GM21367 (cell line): ENCODE data around the gene IL25.
"Not testable (repeated sequence)": the region's sequence is repeated elsewhere in the genome, so short reads cannot be mapped to it uniquely, and the experiment has no call there.

Experiments
- ATAC-seq: cut with Tn5 transposase; IDR thresholded peaks from one replicate; pipeline ENCODE4 v1.9.1; 2021; ENCODE audit not compliant: unreplicated experiment

IL25 gene

DNA sequence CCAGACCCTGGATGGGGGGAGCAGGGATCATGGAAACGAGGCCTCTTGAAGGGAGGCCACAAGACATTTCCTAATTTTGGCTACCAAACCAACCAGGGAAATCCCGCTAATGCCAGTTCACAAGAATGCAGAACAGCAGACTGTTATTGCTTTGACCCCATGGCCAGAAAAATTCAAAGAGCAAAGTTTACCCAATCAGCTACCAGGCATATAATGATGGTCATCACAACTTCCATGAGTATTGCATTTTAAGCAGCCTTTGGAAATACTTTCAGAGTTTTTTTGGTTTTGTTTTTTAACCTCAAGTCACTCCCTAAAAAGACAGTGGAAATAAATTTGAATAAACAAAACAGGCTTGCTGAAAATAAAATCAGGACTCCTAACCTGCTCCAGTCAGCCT lies at the start of gene IL25:
TSS of gene IL25 (plus strand) at position 301 of the 400 bp plus-strand sequence.
- ATAC-seq, result no peak

GRCh38 chr14:23323838-23324454 lies 48.7 kb upstream of the IL25 start:
- ATAC-seq, result no peak

DNA sequence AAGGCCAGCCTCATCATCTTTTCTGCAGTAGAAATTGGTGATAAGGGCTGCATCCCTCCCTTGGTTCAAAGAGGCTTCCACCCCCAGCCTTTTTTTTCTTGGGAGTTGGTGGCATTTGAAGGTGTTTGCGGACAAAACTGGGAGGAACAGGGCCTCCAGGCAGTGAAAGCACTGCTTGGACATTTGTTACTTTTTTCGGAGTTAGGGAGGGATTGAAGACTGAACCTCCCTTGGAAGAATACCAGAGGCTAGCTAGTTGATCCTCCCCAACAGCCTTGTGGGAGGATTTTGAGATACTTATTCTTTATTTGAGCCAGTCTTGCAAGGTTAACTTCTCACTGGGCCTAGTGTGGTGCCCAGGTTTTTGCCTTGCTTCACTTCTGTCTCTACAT lies 48.2 kb upstream of the IL25 start:
- ATAC-seq, result no peak

DNA sequence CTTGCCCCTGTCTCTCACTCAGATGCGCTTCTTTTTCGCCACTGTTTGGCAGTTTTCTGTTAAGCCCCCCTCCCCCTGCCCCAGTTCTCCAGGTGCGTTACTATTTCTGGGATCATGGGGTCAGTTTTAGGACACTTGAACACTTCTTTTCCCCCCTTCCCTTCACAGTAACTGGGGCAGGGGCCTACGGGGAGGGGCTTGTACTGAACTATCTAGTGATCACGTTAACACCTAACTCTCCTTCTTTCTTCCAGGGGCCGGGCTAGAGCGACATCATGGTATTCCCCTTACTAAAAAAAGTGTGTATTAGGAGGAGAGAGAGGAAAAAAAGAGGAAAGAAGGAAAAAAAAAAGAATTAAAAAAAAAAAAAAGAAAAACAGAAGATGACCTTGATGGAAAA lies 47.6 kb upstream of the IL25 start:
- ATAC-seq, result no peak

DNA sequence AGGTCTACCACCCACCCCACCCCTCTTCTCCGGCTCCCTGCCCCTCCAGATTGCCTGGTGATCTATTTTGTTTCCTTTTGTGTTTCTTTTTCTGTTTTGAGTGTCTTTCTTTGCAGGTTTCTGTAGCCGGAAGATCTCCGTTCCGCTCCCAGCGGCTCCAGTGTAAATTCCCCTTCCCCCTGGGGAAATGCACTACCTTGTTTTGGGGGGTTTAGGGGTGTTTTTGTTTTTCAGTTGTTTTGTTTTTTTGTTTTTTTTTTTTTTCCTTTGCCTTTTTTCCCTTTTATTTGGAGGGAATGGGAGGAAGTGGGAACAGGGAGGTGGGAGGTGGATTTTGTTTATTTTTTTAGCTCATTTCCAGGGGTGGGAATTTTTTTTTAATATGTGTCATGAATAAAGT lies 46.9 kb upstream of the IL25 start:
- ATAC-seq, result not testable (repeated sequence)

- no peak for ATAC-seq
Measured at GRCh38 chr14:23326491-23327332, 45.9 kb upstream of the IL25 start.

GRCh38 chr14:23327947-23328744 lies 44.5 kb upstream of the IL25 start:
- ATAC-seq, result no peak

DNA sequence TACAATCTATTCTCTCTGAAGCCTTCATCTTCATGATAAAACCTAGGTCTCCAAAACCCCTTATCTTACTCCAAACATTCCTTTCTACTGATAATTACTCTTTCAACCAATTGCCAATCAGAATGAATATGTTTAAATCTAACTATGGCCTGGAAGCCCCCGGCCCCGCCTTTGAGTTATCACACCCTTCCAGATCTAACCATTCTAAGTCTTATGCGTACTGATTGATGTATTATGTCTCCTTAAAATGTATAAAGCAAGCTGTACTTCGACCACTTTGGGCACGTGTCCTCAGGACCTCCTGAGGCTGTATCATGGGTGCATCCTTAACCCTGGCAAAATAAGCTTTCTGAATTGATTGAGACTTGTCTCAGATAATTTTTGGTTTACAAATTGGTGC lies 37.0 kb upstream of the IL25 start:
- ATAC-seq, result no peak

GRCh38 chr14:23339506-23340268 lies 32.9 kb upstream of the IL25 start:
- ATAC-seq, result no peak

GRCh38 chr14:23344481-23344880 lies 28.1 kb upstream of the IL25 start:
- no peak for ATAC-seq

DNA sequence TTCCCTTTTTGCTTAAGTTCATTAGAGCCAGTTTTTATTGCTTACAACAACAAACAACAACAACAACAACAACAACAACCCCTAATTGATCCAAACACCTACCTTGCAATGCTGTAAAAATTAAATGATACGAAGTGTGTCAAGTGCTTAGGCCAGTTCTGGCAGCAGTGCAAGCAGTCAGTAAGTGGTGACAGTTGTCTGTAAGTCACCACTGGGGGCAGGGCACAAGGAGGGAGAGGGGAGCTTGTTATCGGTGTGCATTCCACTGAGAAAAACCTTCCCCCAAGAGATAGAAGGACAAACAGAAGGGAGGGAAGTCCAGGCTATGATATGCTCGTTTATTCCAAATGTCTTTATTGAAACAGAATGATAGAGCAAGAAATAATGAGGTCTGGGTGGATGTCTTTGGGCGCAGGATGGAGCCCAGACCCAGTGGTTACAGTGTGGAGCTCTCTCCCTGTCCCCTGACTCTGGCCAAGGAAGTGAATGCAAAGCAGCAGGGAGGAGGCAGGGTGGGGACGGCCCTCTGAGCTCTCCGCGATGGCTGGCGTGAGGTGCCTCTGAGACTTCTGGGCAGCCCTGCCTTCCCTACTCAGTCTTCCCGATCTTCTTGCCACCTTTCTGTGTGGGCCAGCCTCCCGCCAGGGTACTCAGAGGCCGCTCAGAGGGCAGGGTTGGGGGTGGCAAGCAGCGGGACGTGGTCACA lies 26.5 kb upstream of the IL25 start:
- ATAC-seq, result no peak

- ATAC-seq, result no peak
Measured at GRCh38 chr14:23346693-23347405, 25.8 kb upstream of the IL25 start.

DNA sequence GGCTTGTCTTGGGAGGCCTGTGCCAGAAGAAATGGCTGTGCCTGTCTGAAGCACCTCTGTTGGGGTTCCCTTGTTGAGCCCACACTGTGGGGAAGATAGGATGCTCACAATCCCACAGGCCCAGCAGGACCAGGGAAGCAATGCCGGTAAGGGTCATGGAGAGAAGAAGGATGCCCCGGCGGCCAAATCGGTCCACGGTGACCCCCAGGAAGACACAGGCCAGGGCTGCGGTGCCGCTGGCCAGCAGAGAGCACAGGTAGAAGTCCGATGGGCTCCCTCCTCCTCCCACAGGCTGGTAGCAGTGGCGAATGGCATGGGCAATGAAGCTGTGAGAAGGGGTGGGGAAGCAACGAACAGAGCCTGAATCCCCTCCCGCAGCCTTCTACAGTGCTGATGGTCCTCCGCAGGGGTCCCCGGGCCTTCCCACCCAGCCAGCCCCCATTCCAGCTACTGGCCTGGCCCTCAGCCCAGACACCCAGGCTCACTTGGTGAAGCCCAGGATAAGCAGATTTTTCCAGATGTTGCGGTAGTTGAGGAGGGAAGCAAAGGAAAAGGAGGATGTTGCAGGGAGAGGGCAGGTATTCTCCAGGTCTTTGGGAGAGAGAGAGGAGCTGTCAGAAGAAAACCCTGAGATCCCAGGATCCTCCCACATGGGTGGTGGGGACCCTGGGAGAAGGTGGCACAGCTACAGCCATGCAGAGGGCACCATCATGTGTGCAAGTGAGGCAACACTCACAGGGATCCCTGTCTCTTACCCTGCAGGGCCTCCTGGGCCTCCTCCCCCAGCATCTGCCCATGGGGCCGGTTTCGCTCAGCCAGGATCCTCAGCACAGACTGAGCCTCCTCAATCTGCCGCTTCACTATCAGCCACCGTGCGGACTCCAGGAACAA lies 25.0 kb upstream of the IL25 start:
- no peak for ATAC-seq

DNA sequence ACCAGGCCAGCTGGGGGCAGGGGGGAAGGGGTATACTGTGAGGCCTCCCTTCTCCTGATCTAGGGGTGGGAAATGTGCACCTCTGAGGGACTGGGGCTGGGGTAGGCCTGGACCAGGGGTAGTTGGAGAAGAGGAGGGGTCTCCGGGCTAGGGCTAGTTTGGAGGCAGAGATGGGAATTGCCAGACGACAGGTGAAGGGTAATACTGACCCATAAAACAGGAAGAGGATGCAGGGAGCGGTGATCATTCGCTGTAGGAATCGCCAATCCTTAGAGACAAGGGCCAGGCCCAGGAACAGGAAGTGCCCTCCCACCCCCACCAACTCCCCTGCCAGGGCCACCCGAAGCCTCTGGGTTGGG lies 24.3 kb upstream of the IL25 start:
- ATAC-seq, result no peak

DNA sequence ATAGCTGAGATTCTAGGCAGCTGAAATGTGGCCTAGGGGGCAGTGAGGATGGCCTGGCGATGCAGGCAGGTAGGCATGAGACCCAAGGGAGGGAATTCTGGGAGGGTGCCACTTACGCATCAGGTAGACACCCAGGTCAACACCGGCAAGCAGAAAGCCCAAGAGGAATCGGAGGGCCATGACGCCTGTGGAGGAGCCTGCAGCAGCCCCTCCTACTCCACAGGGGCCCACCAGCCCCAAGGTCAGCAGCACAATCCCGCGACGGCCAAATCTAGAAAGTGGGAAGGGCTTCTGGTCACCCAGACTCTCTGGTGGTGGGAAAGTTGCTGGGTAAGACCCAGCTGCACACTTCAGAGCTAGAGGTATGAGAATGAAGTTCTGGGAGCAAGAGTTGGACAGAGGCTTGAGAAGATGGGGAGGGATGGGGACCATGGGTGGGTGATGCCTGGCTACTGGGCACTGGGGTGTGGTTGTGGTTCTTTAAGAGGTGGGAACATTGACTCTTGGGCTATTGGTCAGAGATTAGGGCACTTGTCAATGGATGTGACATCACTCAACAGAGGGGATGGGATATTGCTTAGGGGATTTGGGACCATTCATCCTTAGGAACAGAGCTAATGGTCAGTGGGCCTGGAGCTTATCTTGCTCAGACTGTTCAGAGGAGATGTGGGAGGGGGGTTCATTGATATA lies 23.3 kb upstream of the IL25 start:
- no peak for ATAC-seq

DNA sequence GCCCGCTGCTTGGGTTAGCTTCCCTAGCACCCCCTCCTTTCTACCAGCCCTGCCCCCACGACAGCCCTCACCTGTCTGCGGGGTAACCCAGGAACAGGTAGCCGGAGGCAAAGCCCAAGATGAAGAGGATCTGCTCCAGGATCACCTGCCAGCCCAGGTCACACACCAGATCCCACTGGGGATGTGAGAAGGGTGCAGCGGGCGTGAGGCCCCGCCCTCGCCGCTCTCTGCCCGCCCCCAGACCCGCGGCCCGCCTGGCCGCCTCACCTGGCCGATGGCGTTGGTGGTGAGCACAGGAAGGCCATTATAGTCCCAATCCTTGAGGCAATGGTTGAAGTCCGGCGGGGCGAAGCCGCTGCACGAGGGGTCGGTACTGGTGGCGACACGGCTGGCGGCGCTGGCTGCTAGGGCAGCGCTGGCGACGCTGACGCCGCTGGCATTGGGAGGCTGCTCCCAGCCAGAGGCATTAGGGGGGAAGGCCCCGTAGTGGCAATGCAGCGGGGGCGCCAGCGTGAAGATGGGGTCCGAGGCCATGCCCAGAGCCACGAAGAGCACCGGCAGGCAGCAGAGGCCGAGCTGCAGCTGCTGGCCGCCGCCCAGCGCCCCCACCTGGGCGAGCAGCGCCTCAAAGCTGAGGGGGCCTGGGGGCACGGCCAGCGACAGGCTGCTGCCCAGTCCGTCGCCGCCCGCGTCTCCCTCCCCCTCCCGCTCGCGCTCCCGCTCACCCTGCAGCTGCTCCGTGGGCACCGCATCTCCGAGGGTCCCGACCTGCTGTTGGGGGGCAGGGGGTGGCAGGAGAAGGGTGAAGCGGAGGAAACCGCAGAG lies 20.7 kb upstream of the IL25 start:
- no peak for ATAC-seq
